ENCODE measurements around the gene ASL.
A peak's percentile ranks its signal among the peaks of the same experiment; 100 is the strongest.
"Not testable (repeated sequence)": the region's sequence is repeated elsewhere in the genome, so short reads cannot be mapped to it uniquely, and the experiment has no call there.

The ASL gene

DNA sequence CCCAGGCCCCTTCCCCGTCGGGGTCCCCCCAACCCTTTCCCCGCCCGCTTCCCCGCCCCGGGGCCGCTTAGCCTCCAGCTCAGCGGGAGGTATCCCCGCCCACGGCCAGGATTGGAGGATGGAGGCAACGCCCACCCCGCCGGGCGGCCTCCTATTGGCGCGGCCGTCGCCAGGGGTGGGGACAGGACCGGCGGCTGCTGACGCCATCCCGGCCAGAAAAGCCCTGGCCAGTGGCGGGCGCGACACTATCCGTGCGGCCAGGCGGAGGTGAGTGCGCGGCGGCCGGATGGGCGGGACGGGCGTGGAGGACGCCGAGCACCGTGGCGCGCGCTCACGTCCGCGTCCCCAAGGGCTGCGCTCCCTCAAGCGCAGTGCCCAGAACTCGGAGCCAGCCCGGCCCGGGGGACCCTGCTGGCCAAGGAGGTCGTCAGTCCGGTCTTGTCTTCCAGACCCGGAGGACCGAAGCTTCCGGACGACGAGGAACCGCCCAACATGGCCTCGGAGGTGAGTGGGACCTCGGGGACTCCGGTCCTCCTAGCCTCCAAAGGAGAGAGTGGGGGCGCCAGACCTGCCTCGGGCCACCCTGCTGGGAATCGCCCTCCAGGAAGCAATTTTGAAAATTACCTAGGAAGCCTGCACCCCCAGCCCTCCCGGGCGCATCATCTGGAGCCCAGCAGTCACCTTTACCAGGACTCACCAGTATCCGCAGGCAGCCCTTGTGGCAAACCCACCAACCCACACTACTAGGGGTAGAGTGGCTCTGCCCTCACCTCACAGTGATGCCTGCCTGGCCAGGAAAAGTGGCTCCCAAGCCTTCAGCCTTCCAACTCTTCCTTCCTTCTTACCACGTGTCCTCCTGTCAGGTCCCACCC is at the start of gene ASL:
Gene ASL, plus strand, starts transcription at position 230 of the 872 bp plus-strand sequence. Its CDS starts 263 bp downstream, at position 493.
- peak; percentile 96 for DNase-seq (ENCODE audit: low spot score)

- DNase-seq (ENCODE audit: low spot score) = not testable (repeated sequence)
Measured at GRCh38 chr7:66028342-66028741, 47.3 kb upstream of the ASL start.

DNA sequence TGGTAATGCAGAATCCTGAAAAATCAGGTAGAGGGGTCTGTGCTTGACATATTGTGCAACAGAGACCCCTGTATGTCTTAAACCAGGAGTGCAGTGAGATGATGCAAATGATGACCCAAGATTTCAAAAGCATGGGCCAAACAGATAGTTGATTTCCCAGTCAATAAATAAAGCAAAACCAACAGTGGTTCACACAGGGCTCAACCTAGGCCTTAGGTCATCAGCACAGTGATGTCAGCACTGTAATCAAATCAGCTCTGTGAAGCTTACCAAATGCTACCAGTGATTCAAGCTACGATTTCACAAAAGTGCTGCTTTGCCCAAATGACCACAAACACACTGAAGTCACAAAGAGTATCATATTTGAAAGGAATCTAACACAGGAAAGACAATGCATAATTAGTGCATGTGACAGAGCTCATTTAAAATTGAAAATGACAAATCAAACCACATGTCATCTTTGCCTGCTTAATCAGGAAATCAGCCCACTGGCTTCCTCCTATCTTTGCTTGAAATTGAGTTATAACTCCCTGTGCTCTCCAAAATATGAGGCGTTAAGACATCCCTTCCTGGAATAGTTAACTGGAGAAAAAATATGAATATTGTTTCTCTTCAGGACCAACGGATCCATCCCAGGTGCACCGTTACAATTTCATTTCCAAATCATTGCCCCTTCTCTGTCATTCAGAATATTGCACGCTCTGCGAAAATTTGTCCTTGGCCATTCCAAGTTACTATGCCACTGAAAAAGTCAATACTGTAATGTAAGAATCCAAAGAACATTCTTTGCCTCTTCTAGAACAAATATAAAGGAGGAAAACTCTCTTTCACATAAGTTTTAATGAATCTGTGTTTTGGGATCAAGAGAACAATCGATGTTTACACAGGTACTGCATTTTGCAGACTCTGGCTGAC is 41.9 kb upstream of the ASL start:
- DNase-seq (ENCODE audit: low spot score) = no peak

- DNase-seq (ENCODE audit: low spot score) = not testable (repeated sequence)
Measured at GRCh38 chr7:66034436-66035010, 41.1 kb upstream of the ASL start.

GRCh38 chr7:66036382-66036781 is 39.2 kb upstream of the ASL start:
- no peak for DNase-seq (ENCODE audit: low spot score)

- DNase-seq (ENCODE audit: low spot score) = no peak
Measured at GRCh38 chr7:66036788-66037187, 38.8 kb upstream of the ASL start.

- DNase-seq (ENCODE audit: low spot score) = no peak
Measured at GRCh38 chr7:66039094-66039670, 36.4 kb upstream of the ASL start.

DNA sequence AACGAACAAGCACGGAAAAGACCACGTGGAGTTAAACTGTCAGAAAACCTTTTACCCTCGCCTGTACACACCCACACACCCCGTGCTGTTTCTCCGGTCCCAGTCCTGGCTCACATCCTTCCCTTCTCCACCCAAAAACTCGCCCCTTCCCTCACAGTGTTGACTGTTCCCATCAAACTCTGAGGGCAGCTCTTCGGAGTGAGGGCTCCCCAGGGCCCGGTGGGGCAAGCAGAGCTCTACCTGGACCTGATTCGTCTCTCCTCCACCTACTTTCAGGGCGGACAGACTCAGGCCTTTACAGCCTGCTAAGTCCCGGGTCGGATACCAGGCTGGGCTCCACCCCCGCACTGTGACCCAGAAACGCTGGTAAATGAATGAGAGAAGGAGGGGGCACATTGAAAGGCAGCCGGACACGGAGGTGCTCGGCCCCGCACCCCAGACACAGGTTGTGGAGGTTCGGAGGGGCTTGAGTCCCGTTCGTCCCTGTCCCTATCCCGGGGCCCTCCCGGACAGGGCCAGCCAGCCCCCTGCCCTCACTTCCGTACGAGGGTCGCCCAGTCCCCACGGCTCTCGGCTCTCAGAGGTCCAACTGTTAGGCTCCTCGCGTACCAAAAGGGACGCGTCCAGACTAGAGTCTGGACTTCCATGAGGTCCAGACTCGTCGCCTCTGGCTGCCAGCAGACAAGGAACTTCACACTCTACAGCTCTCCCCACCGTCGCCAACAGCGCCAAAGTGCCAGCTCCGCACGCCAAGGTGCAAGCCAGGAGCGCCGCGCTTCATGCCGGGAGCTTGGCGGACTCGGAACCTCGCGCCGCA is 31.7 kb upstream of the ASL start:
- peak; percentile 51 for DNase-seq (ENCODE audit: low spot score)

DNA sequence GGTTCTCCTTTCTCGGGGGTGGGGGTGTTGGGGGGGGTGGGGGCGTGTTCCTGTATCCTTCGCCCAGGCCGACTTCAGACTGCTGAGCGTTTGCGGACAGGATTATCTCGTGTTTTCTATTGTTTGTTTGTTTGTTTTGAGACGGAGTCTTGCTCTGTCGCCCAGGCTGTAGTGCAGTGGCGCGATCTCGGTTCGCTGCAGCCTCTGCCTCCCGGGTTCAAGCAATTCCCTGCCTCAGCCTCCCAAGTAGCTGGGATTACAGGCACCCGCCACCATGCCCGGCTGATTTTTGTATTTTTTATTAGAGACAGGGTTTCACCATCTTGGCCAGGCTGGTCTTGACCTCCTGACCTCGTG is 31.1 kb upstream of the ASL start:
- DNase-seq (ENCODE audit: low spot score) = not testable (repeated sequence)

DNA sequence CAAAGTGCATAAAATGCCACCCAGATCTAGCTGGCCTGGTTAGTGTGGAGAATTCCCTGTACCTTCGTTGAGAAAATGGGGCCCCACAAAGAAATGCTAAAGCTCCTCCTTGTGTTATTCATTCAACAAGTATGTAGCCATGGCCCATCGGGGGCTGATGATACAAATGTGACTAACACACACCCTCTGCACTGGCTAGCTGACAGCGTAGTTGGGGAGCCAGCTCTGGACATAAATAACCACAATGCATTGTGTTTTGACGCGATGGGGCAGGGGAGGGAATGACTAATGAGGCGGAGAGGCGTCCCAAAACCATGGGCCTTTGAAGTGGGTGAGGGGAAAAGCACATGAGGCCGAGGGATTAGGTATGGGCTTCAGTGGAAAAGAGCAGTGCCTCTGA is 28.2 kb upstream of the ASL start:
- no peak for DNase-seq (ENCODE audit: low spot score)

GRCh38 chr7:66049886-66050285 is 25.7 kb upstream of the ASL start:
- not testable (repeated sequence) for DNase-seq (ENCODE audit: low spot score)

- no peak for DNase-seq (ENCODE audit: low spot score)
Measured at GRCh38 chr7:66050337-66050957, 25.2 kb upstream of the ASL start.

DNA sequence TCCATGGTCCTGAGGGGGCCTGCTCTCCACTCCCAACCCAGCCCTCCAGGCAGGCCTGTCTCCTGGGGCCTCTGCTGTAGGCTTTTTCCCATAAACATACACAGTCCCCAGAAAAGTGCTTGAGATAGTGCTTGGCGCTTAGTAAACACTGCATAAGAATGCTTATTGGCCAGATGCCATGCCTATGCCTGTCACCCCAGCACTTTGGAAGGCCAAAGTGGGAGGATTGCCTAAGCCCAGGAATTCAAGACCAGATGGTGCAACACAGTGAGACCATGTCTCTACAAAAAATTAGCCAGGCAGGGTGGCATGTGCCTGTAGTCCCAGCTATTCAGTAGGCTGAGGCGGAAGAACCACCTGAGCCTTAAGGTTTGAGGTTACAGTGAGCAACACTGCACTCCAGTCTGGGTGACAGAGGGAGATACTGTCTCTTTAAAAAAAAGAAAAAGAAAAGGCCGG is 24.6 kb upstream of the ASL start:
- DNase-seq (ENCODE audit: low spot score) = no peak

GRCh38 chr7:66052447-66052846 is 23.2 kb upstream of the ASL start:
- no peak for DNase-seq (ENCODE audit: low spot score)

DNA sequence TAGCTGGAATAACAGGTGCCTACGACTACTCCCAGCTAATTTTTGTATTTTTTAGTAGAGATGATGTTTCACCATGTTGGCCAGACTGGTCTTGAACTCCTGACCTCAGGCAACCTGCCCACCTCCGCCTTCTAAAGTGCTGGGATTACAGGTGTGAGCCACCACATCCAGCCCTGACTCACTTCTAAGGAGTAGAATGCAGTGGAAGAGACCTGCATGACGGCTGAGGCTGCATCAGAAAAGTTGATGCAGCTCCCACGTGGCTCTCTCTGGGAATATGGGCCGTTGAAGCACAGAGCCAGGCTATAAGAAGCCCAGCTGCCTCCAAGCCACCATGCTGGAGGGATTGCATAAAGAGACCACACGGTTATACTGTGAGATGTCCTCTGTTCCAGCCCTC is 21.6 kb upstream of the ASL start:
- no peak for DNase-seq (ENCODE audit: low spot score)

- DNase-seq (ENCODE audit: low spot score) = no peak
Measured at GRCh38 chr7:66055321-66055956, 20.2 kb upstream of the ASL start.

DNA sequence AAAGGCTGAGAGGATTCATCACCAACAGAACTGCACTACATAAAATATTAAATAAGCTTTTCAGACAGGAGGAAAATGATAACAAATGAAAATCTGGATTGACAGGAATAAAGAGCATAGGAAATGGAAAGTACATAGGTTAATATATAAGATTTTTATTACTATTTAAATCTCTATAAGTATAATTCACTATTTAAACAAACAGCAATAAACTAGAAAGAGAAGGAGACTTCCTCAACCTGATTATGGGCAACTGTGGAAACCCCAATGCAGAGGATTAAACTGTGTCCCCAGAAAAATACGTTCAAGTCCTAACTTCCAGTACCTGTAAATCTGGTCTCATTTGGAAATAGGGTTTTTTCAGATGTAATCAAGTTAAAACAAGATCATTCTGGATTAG is 14.8 kb upstream of the ASL start:
- no peak for DNase-seq (ENCODE audit: low spot score)

GRCh38 chr7:66069732-66070131 is 5.9 kb upstream of the ASL start:
- DNase-seq (ENCODE audit: low spot score) = no peak

- DNase-seq (ENCODE audit: low spot score) = no peak
Measured at GRCh38 chr7:66070222-66070621, 5.4 kb upstream of the ASL start.

GRCh38 chr7:66072208-66072607 is 3.4 kb upstream of the ASL start:
- not testable (repeated sequence) for DNase-seq (ENCODE audit: low spot score)
